SH-SY5Y (cell line): ENCODE data around the gene DEPDC4.

Source experiments
- GATA2 ChIP-seq: IDR thresholded peaks from 2 replicates; pipeline ENCODE4 v1.6.1; 2011; ENCODE audit warnings: mild to moderate bottlenecking, low read depth, low read length
- GATA3 ChIP-seq: IDR thresholded peaks from 2 replicates; pipeline ENCODE4 v1.6.1; 2011; ENCODE audit warnings: low read depth, mild to moderate bottlenecking, low read length, moderate library complexity

DNA sequence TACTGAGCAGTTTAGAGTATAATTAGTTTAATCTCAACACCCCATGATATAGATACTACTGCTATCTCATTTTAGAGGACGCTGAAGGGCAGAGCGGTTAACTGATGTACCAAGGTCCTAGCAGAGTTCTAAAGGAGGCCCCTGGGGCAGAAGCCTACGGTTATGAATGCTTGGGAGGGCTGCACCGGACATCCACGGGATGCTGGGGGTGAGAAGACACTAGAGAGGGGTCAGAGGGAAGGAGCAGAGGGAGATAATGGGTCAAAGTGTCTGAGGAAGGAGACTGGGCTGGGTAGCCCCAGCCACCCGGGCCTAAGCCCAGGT lies 67.9 kb downstream of the DEPDC4 start:
- TF ChIP-seq GATA2: no peak
- TF ChIP-seq GATA3: no peak
